DMS 273 (cell line): ENCODE results near the gene ATP8A2.
"Not testable (repeated sequence)": the region's sequence is repeated elsewhere in the genome, so short reads cannot be mapped to it uniquely, and the experiment has no call there.

Experiments
- DNase-seq: peaks from one replicate; lab custom pipeline; 2025; ENCODE audit not compliant: unreplicated experiment; lab: John Stamatoyannopoulos, UW

Gene ATP8A2

DNA sequence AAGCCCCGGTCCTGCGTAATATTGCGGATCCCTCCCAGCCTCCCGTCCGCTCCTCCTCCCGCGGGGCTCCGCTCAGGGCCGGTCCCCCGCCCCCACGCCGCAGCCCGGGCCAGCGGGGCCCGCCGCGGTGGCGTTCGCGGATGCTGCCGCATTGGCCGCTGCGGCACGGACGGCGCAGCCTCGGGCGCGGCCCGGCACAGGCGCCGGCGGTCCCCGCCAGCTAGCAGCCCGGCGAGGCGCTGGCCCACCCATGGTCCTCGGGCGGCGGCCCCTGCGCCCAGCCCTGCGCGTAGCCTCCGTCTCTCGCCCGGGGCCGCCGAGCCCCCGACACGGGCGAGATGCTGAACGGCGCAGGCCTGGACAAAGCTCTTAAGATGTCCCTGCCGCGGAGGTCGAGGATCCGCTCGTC is at the start of gene ATP8A2:
TSS of gene ATP8A2 (plus strand) at position 100 of the 409 bp plus-strand sequence. CDS start at position 339, 239 bp downstream.
- peak; percentile 66 for DNase-seq

DNA sequence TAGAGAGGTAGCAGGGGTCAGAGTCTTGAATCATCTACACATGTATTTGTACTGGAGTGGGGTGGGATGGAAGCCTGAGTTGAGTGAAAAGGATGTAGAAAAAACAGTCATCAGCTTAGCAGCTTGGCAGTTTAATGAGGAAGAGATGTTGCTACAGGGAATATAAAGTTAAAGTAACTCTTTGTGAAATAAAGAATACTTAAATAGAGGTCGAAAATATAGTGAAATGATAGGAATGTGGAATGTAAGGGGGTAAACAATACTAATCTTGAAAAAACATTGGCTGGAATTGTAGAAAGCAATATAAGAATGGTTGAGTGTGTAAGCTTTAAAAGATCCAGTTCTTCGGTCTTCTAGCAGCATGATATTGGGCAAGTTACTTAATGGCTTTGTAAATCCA is 47.7 kb upstream of the ATP8A2 start:
- DNase-seq, result no peak

DNA sequence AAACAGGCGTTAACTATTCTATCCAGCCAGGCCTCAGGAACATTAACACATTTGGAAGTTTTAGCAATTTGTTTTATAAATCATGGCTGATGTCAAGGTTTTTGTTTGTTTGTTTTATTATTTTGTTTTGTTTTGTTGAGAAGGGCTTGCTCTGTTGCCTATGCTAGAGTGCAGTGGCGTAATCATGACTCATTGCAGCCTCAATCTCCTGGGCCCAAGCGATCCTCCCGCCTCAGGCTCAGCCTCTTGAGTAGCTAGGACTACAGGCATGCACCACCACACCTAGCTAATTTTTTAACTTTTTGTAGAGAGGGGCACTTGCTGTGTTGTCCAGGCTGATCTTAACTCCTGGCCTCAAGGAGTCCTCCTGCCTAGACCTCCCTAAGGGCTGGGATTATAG is 42.1 kb upstream of the ATP8A2 start:
- DNase-seq, result no peak

DNA sequence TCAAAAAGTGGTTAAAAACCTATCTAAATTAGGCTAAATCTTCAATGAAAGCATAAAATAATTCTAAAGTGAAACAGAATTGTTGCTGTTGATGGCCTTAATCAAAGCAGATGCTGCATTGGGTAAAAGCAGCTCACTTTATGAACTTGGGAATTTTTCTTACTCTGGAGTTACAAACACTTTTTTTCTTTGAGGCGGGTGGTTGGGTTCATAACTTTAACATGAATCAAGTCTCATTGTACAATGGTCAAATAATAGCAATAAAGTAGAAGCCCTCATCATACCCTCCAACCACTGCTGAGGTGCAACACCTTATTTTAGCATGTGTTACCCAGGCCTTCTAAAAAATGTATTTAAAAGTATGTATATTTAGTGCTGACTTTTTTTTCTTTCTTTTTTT is 41.2 kb upstream of the ATP8A2 start:
- DNase-seq, result no peak

DNA sequence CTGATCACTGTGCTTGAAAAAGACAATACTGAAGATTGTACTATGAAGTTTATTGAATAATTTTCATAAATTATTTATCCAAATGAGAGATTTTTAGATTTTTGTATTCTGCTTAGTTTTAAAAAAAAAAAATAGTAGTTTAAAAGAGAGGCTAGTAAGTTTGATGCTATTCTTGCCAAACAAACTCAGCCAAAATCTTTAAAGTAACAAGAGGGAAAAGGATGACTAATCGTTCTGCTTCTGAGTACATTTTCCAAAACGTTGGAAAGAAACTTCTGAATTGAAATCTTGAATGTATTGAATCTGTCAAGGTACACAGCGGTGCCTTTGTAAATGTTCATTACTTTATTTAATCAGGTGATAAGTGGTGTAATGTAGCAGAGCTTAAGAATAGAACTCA is 35.9 kb upstream of the ATP8A2 start:
- no peak for DNase-seq

DNA sequence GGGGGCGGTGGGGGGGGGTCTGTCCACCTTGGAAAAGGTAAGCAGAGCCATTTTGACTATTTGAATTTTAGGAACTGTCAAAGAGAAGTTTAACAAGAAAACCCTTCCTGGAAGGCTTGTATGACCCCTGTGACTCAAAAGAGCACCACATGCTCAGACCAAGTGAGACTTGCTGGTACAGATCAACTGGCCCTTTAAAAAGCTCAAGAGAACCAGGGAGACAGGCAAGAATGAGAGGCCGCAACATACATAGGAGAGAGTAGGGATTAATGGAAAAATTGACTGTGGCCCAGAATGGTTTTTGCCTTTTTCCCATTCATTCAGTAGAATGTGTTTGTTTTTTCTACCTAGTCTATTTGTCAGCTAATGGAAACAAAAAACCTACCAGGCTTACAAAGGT is 26.2 kb upstream of the ATP8A2 start:
- peak; percentile 7 for DNase-seq

DNA sequence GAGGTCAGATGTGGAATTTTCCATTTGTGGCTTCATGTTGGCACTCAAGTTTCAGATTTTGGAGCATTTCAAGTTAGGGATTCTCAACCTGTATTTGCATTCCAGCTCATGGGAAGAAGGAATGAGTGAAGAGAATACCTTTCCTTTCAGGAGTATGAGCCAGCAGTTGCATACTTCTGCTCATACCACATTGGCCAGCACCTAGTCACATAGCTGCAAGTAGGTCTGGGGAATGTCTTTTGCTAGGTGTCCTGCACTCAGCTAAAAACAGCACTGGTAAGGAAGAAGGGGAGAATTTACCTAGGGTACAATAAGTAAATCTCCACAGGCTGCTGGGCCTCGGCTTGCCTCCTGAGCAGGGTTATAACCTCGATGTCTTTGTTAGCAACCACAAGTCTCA is 24.6 kb upstream of the ATP8A2 start:
- peak; percentile 5 for DNase-seq

DNA sequence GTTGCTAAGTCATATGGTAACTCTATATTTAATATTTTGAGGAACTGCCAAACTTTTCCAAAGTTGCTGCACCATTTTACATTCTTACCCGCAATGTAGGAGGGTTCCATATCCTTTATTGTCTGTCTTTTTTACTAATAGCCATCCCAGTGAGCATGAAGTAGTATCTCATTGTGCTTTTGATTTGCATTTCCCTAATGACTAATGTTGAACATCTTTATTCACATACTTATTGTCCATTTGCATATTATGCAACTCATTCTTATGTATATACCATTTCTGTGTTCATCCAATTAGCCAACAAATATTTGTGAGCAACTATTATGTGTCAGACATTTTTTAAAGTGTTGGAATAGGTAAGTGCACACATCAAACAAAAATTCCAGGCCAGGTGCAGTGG is 20.4 kb upstream of the ATP8A2 start:
- DNase-seq, result no peak

DNA sequence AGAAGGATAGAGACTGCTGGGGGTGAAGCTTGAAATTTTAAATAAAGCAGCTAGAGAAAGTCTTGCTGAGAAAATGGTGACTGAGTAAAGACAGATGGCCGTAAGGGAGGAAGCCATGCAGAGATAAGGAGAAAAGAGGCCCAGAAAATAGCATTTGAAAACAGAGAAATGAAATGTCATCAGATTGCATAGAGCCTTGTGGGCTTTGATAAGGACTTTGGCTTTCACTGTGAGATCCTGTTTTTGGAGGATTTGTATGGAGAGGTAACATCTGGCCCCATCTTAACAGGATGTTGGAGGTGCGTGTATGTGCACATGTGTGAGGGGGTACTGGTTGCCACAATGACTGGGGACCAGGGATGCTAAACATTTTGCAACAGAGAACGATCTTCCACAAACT is 19.5 kb upstream of the ATP8A2 start:
- DNase-seq, result no peak

DNA sequence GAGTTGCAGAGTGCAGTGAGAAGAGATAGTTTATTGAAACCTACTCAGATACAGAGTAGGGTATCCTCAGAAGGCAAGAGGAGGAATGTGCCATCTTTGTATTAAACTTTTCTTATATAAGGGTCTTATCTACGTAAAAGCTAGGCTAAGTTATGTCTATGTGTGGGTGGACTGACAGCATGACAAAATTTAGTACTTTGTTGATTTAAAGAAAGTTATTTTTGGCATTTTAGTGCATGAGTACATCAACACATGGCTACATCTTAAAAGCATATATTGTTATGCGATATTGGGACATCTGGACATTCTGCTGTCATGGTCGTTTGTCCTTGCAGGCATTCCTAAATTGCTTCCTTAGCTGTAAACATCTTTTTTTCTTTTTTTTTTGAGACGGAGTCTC is 19.0 kb upstream of the ATP8A2 start:
- DNase-seq, result no peak

DNA sequence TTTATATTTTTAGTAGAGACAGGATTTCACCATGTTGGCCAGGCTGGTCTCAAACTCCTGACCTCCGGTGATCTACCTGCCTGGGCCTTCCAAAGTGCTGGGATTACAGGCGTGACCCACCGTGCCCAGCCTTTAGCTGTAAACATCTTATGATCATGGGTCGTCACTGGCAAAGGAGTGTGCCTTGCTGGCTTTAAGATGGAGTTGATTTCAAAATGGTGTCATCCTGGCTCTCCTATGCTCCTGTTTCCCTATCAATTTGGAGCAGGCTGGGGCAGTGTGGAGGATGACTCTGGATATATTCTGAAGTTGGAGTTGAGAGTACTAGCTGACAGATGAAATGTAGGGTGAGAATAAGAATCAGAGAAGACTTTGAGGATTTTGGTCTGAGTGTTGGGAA is 18.4 kb upstream of the ATP8A2 start:
- DNase-seq, result no peak

DNA sequence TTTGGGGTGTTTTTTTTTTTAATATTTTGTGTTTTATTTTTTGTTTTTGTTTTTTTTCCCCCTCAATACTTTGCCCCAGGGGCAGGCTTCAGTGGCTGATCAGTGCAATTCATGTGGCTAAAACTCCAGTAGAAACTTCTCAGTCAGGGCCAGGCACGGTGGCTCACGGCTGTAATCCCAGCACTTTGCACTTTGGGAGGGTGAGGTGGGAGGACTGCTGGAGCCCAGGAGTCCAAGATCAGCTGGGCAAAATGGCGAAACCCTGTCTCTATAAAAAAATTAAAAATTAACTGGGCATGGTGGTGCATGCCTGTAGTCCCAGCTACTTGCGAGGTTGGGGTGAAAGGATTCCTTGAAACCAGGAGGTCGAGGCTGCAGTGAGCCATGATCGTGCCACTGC is 17.4 kb upstream of the ATP8A2 start:
- no peak for DNase-seq

DNA sequence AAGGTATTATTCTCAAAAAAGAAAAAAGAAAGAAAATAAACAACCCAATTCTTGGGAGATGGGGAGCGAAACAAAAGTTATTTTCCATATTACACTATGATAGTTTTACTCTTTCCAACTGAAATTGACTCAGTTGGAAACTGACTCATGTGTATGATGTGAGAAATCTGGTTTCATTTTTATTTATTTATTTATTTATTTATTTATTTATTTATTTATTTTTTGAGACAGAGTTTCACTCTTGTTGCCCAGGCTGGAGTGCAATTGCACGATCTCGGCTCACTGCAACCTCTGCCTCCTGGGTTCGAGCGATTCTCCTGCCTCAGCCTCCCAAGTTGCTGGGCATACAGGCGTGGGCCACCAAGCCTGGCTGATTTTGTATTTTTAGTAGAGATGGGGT is 11.3 kb upstream of the ATP8A2 start:
- not testable (repeated sequence) for DNase-seq

DNA sequence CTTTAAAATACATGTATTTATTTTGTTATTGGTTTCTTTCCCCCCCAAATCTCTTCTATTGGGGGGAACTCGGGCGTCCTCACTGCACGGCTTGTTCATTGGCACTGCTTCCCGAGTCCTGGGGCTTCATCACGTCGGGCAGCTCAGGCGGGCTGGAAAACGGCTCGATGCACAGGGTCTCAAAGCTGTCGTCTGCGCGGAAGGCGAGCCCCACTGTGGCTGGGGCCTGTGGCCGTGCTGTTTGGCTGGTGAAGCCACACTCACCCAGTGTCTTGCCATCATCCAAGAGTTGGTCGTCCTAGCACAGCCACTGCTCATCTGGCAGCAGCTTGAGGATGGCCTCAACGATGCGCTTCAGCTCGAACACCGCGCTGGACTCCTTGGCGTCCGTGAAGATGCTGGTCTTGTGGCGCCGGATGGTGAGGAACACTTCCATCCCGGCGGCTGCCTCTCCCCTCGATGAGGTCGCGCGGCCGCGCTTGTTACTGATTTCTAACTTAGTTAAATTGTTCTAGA is 6.0 kb upstream of the ATP8A2 start:
- no peak for DNase-seq

DNA sequence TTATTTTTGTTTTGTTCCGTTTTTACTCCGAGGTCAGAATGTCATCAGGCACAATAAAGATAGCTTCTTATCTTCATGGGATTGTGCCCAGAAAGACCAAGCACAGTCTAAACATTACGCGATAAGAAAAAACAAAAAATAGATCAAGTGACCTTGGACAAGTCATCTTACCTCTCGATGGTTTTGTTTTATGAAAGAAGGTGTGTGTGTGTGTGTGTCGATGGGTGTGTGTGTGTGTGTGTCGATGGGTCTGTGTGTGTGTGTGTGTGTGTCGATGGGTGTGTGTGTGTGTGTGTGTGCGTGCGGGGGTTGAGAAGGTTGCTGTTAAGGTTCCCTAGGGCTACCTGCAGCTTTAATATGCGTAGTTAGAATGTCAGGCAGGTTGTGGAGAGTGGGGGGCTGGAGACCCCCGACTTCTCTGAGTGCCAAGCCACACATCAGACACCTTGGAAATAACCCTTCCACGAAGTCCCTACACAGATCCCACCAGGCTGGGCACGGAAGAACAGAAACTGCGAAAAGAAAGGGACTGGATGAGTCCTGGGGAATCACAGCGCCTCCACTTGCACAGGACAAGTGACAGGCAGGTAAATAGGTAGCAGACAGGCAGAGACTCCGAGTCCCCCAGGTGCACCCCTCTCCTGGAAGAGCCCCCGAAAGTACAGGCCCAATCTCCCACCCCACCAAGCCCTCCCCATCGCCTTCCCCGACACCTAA is 458 bp upstream of the ATP8A2 start:
- DNase-seq, result no peak

DNA sequence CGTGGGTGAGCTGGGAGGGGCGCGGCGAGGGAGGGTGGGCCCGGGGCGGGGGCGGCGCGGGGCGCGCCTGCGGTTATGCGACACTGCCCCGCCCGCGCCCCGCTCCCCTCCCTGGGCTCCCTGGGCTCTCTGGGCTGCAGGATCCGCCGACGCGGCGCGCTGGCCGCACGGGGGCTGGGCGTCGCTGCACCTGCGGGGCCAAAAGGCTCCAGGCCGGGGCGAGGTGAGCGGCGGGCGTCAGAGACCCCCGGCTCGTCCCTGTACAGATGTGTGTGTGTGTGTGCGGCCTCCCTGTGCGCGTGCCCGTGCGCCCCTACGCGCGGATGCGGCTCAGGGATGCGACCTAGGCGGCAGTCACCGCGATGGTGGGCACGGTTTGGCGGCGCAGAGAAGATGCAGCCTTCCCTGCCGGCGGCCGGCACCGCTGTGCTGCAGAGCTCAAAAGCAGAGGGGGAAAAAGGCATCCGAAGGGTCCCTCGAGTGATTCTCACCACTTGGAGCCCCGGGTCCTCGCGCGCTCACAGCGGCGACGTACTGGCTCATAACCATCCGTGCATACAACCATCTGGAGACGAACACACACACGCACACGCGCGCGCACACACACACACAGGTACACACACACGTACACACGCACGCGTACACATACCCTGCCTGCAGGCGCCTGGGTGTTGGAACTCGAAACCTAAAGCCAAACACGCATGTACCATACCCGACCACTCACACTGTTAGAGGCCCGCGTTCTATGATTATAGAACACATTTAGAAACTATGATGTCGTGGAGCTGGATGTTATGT is 709 bp downstream of the ATP8A2 start:
- DNase-seq, result peak; percentile 57

DNA sequence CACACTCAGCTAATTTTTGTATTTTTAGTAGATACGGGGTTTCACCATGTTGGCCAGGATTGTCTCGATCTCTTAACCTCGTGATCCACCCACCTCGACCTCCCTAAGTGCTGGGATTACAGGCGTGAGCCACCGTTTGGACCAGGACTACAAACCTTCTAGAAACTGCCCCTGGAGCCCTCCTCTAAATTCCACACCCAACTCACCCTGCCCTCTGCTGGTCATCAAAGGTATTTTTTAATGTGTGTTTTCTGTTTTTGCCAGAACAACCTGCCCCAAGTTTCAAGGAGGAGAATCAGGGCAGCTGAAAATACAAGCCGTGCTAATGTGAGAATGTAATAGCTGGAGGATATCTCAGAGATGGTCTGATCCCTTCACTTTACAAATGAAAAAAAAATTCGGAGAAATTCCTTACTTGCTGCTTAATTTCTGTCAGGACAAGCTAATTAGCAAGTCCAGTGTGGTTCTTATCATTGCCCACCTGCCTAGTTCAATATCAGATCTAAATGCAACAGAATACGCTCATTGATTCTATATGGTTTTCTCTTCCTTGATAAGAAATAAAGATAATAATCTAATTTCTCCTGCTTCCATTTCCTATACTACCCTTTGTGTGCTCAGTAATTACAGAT is 4.1 kb downstream of the ATP8A2 start:
- DNase-seq, result peak; percentile 79

DNA sequence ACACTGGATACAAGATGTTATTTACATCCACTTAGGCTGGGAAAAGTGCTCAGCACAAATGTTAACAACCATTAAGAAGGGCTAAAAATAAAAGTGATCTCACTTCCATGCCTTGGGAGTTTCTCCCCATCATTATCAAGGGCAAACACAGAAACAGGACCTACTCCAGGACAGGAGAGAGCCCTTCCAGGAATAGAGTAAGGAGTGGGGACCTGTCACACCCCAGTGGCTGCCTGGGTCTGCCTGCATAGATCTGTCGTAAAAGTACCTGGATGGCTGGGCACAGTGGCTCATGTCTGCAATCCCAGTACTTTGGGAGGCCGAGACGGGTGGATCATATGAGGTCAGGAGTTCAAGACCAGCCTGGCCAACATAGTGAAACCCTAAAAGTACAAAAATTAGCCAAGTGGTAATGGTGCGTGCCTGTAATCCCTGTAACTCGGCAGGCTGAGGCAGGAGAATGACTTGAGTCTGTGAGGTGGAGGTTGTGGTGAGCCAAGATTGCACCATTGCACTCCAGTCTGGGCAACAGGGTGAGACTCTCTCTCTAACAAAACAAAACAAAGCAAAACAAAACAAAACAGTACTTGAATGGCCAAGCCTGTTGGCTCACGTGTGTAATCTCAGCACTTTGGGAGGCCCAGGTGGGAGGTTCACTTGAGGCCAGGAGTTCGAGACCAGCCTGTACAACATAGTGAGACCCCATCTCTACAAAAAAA is 5.6 kb downstream of the ATP8A2 start:
- no peak for DNase-seq

DNA sequence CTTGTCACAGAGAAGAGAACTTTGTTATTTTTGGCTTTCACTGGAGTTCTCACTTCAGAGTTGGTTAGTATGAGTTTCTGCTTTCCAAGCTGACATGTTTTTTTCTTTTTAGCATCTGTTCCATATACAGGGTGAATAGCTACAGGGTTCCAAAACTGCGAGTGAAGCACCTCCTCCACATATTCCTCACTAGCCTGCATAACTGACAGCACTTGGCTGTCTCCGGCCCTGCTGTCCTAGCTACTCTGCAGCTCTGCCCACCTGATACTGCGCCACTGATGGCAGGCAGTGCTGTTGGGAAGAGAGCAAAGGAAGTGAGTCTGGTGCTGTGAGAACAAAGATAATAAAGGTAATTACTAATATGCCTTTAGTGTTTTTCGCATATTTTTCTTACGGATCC is 6.8 kb downstream of the ATP8A2 start:
- peak; percentile 5 for DNase-seq

DNA sequence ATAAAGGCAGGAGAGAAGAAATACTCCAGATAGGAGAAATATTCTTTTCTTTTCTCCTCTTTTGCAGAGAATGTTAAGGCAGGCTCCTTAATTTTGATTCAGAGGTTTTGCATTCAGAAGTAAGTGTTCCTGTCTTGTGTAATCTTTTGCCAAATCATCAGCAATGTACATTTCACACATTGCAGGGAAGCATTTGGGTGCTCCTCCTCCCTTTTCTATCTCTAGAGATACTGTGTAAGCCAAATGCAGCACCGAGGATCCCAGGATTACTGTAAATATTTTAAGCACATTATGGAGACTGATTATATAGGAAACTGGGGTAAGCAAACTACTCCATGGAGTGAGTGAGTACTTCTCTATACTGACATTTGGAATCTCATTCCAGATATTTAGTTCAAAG is 7.2 kb downstream of the ATP8A2 start:
- DNase-seq, result no peak

DNA sequence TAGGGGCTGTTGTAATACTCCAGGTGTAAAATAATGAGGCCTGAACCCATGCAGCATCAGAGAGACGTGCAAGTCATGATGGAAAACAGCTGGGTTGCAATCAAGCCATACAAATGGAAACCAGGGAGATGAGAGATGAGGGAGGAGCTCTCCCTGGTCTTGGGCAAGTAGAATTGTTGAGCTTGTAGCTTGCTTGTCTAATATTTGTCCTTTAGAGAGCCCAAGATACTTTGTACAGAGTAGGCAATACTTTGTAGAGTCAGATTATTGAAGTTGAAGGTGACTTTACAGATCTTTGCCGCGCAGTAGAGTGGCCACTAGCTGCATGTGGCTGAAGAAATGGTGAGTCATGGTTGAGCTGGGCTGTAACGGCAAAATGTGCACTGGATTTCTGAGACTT is 8.3 kb downstream of the ATP8A2 start:
- no peak for DNase-seq
